NCI-H82 treated with DMSO at 0.1 percent for 48 hours (cell line): ENCODE measurements around the gene TLE1.
"Not testable (repeated sequence)": the region's sequence is repeated elsewhere in the genome, so short reads cannot be mapped to it uniquely, and the experiment has no call there.

Source experiments
- DNase-seq: peaks from one replicate; lab custom pipeline; 2025; ENCODE audit not compliant: unreplicated experiment; lab: John Stamatoyannopoulos, UW

Gene TLE1

DNA sequence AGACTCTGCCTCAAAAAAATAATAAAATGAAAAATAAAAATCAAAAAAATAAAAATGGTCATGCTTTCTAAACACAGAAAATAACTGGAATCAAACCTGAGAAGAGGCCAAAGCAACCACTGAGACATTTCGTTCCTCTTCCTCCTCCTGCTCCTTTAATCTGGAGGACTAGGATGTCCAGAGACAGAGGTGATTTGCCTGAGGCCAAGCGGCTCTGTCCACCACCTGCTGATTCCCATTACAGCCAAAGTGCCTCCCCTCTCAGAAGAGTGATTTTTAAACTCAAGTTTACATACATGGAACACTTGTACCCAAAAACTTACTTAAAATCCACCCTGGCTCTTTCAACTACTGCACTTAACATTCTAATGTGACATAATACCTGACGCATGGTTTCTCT, 65.6 kb downstream of the TLE1 start:
- no peak for DNase-seq

DNA sequence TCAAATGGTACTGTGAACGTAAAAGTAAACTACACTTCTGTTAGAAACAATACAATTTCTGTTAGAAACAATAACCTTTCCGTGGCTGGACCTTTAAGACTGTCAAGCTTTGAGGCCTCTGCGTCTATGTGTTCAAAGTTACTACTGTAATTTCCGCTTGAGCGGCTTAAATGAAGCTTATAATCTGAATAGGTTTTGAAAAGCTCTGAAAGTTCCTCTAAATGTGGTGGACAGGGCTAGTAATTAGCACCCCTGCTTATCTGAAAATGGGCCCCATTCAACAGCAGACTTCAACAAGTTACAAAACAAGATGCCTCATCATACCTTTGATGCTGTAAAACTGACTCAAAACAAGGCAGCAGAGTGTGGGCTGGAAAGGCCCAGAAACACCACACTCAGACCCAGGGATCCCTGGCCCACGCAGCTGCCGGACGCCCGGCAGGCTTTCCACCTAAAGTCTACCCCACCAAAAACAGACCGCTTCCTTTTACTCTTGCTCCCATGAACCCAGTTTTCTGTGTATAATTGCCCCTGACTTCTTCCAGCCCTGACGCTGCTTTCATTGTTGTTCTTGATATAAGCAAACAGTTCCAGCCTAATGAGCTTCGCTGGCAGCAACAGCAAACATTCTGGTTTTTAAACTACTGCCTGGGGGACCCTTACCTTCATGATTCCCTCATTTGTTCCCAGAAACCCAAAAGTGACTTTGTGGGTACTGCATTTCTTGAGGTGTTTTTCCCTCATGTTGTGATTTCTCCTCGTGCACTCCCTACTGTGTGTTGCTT, 66.7 kb downstream of the TLE1 start:
- no peak for DNase-seq

DNA sequence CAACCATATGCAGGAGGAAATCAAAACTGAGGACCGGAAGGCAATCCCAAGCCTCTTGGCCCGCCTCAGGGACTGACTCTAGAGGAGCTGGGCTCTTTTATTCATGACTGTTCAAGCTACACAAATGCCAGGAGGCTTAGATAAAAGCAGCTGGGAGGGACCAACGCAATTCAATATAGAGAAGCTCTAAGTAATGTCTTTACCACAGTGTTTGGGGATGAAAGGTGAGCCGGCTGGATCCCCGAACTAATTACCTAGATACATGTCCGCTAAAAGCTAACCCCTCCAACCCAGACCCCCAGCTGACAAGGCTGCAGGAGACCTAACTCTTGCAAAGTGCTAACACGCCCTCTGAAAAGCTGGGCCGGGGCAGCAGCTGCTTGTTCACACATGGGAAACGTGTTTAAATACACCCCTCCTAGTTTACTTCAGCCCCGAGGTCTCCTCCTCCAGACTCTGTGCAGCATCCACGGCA, 67.5 kb downstream of the TLE1 start:
- no peak for DNase-seq

DNA sequence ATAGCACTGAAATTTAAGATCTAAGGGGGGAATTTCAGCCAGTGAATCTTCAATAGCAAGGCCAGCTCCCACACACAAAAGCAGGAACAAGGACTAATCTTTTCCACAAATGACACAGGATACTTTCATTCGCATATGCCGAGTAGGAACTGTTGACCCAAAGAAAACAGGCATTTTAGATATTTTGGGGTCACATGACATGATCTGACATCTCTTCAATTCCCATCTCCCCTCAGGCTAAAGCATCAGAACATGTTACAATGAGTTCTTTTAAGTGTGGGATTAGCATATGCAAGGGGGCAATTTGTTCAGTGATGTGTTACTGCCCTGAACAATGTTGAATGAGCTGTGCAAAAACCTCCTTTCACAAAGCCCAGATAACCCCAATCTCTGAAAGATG, 68.2 kb downstream of the TLE1 start:
- DNase-seq: no peak

DNA sequence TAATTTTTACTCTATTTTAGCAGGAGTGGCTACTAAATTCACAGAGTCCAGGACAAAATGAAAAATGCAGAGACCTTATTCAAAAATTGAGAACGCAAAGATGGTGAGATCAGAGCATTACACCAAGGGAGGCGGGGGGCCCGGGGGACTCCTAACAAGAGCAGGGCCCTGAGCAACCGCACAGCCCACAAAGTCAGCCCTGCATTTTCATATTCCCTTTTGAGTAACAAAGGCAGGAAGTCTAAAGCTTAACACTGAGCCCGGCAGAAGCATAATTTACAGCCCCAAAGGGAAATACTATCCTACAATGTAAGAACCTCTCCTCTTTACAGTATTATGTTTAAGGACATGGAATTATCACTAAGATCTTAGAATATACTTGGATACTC, 69.4 kb downstream of the TLE1 start:
- DNase-seq: no peak

DNA sequence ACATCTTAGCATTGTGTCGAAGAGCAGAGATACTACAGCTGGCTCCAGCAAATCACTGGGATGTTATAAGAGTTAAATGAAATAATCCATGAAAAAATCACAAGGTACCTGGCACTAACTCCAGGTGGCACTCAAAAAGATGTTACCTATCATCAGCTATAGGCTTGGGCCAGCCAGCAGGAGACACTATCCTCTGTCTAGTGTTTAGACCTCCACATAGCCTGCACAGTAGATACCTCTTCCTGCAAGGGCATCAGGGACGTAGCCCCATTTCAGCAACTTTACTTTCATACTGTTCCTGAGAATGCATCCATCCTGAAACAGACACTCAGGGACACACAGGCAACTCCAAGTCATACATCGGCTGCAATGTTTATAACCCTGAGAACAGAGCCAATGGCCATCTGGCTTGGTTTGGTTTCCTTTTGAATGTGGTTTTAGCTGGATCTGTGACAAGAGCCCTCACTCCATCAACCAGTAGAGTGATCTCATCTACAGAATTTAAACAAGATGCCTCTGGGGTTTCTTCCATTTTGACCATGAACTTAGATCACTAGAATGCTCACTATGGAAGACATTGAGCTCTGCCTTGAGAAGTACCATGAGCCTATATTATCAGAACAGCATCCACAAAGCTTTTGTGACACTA, 69.9 kb downstream of the TLE1 start:
- no peak for DNase-seq

DNA sequence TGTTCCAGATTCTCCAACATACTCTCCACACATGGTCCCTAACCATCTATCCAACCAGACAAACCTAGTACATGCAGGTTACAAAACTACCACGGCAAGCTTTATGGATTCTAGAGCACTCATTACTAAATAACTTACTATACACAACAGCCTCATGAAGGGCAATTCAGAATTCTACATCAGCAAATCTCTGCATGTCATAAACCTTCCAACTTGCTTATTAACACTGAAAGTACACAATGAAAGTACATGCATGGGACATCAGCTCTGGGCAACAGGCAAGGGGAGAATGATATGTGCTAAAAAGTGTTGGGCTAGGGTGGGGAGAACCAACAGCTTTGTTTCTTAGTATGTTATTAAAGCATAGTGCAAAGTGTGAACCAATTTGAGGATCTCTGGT, 70.4 kb downstream of the TLE1 start:
- DNase-seq: no peak

DNA sequence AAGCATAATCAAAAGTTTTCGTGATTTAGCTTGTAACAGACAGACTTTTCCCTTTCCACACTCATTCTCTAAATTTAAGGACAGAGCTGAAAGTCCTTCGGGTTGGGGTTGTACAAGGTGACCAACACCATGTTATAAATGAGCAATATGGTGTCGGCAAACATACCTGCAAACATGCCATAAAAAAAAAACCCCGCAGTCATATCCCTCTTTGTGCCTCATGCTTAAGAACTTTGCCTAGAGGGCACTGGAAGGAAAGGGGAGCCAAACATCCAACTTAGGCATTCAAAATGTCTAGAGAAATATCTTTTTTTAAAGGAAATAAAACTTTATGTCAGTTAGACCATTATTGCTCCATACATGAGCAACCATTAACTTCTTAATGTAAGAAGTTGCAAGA, 73.2 kb downstream of the TLE1 start:
- no peak for DNase-seq

DNA sequence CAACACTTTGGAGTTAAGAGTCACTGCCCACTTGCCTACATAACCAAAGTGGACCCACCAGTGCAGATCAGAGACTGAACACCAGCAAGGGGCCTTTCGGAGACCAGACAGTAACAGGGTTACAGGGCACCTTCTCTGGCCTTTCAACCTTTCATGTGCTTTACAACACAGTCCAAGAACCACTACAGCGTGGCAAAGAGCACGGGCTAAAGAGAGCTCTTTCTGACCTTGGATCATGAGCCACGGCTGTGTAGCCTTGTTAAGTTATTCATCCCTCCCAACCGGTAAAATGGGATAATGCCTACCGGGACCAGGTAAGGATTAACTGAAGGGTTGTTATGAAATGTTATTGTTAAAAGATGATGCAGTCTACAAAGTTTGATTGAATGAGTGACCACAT, 75.0 kb downstream of the TLE1 start:
- DNase-seq: no peak

DNA sequence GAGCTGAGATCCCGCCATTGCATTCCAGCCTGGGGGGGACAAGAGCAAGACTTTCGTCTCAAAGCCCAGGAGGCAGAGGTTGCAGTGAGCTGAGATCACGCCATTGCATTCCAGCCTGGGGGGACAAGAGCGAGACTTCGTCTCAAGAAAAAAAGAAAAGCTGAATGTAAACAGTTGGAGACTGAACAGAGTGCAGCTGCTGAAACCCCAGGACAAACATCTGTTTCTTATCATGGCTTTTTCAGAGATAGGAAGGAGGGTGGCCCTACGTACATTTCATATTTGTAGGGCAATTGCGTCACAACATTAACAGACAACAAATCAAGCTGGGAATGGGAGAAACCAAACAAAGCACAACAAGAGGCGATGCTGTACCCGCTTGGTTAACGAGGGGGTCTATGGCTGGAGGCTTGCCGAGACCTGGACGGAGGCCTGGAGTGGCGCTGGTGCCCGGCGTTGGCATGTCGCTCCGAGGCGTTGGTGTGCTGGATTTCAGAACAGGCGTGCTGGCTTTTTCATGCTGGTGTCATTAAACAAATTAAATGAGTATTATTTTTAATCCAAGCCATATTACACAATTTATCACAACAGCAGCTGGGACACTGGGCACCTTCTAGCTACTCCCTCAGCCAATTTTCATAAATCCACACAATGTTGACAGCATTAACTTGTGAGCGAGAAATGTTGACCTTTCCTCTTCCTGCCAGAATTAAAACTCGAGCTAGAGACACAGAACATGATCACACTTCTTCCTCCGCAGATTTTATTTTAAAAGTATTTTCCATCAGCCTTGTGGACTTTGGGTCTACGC, 76.1 kb downstream of the TLE1 start:
- DNase-seq: no peak

DNA sequence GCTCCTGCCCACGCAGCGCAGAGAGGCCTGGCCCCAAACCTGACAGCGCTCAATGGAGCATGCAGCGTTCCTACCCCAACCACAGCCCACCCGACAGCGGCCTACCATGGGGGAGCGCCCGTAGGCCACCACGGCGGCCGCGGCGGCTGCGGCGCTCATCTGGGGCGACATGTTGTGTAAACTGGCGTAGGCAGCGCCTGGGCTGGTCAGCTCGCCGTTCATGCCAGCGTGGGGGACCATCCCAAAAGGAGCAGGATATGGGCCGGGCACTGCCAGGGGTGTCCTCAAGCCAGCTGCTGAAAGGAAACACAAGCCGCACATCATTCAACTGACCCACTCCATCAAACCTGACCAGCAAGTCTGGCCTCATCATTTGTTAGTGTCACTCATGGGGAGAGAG, 77.7 kb downstream of the TLE1 start:
- no peak for DNase-seq

DNA sequence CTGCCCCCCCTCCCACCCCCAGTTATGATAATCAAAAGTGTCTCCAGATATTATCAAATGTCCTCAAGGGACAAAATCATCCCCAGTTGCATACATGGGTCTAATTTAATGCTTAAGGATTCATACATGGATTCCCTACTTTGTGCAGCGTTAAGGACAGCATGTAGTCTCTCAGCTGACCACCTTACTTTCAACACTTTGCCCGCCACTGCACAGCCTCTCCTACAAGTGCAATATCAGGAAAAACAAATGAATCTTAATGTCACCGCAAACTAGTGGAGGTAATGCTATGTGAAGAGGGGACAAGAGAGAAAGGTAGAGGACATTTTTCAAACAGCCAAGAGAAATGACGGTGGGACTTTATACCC, 78.6 kb downstream of the TLE1 start:
- DNase-seq: no peak

DNA sequence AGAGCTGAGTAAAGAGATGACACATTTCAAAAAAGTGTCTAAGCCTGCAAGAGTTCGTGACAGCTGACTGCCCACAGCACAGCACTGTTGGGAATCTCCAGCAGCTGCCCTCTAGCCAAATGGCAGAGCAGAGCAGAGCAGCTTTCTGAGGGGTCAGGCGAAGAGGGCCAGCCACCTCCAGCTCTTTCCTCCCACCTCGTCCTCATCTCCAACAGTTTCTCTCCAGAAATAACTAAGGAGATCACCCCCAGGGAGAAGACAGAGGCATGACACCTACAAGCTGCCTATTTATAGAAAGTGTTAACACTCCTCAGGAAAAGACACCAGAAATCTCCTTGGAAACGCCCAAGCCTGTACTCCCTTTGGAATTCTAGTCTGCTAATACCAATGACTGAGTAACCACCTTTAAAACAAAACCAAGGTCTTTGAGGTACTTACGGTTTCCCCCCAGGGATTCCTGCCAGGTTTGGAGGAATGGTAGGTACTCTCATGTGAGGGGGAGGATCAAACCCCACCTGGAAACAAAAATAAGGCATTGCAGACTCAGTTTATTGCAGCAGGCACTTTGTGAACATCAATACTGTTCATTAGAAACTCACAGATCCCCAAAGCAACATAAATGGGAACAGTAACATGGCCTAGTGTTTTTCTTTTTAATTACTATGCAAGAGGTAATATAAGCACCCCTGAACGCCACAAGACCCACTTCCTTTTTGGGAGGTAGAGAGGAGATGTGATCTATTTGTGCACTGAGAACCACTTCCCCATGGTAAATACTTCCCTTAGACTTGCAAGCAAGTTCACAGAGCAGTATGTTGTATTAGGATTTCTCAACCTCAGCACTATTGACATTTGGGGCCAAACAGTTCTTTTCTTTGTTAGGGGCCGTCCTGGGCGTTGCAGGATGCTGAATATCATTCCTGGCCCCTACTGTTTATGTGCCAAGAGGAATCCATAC, 79.3 kb downstream of the TLE1 start:
- no peak for DNase-seq

DNA sequence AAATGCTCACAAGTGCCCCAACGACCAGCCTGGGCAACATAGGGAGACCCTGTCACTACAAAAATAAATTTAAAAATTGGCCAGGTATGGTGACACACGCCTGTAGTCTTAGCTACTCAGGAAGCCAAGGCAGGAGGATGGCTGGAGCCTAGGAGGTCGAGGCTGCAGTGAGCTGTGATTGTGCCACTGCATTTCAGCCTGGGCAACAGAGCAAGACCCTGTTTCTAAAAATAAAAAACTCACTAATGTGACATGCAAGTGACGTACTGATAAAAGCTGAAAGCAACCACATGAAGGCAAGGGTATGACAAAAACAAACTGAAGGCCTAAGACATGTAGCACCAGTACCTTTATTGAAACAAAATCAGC, 81.1 kb downstream of the TLE1 start:
- DNase-seq: no peak

DNA sequence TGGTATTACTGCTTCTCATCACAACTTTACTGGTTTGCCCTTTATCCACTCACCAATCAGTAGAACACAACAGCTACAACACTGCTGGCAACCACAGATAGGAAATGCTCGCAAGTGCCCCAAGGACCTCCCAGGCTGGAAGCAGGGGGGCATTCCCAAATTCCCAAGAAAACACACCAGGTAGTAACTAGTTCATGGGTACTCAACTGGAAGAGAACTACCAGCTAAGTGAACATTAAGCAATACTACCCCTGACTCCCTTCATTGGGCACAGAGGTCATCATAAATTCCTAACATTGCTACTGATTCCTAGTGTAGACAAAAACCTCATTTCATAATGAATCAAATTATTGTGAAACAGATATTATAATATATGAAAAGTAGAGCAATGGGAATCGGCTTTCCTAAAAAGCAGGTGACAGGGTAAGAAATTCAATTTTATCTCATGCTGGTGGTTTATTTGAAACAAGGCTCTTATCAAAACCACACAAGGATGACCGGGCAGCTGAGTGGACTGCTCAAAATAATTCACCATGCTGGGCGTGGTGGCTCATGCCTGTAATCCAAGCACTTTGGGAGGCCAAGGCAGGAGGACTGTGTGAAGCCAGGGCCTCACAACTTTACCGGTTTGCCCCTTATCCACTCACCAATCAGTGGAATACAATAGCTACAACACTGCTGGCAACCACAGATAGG, 81.6 kb downstream of the TLE1 start:
- no peak for DNase-seq

DNA sequence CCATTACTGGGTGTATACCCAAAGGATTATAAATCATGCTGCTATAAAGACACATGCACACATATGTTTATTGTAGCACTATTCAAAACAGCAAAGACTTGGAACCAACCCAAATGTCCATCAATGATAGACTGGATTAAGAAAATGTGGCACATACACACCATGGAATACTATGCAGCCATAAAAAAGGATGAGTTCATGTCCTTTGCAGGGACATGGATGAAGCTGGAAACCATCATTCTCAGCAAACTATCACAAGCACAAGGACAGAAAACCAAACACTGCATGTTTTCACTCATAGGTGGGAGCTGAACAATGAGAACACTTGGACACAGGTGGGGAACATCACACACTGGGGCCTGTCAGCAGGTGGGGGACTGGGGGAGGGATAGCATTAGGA, 83.1 kb downstream of the TLE1 start:
- not testable (repeated sequence) for DNase-seq

DNA sequence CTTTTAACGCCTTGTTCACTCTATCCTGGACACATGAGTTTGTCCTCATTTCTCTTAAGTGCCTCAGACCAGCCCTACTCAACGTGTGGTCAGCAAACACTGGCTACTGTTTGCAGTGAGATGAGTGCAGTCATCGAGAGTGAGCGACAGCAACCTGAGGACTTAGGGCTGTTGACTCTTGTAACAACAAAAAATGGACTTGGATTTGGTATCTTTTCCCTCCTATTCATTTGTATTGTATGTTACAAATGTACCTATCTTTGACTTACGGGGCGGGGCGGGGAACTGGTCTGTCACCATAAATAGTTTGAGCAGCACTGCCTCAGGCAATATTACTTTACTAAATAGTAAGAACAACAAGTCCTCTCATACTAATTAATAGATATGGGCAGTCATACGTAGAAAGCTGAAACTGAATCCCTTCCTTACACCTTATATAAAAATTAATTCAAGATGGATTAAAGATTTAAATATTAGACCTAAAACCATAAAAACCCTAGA, 84.1 kb downstream of the TLE1 start:
- no peak for DNase-seq

DNA sequence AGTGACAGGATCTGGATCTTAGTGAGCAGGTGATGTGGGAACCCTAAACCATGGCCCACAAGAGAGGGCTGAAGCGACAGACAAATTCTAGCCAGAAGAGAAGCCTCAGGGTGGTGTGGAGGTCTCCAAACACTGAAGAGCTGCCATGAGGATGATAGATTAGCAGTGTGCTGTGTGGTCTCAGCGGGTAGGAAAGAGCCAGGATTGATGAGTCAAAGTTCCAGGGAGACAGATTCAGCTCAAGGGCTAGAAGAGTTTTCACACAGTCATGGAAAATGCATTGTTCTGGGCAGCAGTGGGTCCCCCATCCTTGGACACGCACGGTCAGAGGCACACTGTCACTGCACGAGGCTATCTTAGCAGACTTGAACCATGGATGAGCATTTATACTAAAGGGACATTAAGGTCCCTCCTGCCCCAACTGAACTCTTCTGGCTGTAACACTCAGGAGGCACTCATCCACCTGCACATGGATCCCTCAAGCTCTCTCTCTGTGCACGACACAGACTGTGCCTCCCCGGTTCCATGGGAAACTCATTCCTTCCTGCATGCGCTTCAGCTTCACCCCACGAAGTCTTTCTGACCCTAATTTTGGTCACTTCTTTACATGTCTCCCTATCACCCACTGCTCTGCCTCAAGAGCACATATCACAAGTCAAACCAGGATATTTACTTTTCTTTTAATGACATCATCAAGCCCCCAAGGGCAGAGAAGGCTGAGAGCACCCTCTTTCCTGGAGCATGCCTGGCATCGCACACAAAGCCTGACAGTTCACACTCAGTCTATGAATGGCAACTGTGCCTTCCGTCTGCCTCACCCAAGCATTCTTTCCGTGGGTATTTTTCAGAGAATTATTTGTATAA, 84.8 kb downstream of the TLE1 start:
- DNase-seq: no peak
